Endometrial microvascular endothelial cells (primary cell): ENCODE data around the gene GALNT2. TPM values are rescaled to one million over a fixed set of nuclear protein-coding genes. Genes with fewer than 3 reads are reported as not detected.

ENCODE experiments used
- in situ Hi-C: cut with HindIII; loops from 2 replicates; pipeline ENCODE4 v1.10.0; 2017; ENCODE audit warnings: low sequenced_read_pairs, low pct_unique_long_range_greater_than_20kb; ENCODE audit errors: inconsistent ontology term
- total RNA-seq: library from RNA; depleted of rRNA; stranded (reverse); fragments of >200 nt; gene quantifications from one replicate; pipeline ENCODE4 v1.2.3, GENCODE V29; 2015; ENCODE audit errors: inconsistent ontology term

GALNT2 gene
- total RNA-seq, 1 donor from 2014 or later = 69.2 TPM

DNA sequence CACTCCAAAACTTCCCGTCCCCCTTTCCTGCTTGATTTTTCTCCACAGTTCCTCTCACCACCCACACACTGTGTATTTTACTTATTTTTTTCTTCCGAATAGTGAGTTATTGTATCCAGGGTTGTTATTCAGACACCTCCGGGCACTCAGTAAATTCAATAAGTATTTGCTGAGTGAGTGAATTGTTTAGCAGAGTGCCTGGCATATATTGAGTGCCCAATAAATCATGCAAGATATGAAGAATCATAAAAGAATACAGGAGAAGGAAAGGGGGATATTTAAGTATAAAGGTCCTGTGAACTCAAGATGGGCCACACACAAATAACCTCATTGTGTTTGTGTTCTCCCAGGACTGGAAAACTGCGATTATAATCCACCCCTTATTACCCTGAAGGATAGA is 139.9 kb downstream of the GALNT2 start:
- in situ Hi-C loops = no loop called here

DNA sequence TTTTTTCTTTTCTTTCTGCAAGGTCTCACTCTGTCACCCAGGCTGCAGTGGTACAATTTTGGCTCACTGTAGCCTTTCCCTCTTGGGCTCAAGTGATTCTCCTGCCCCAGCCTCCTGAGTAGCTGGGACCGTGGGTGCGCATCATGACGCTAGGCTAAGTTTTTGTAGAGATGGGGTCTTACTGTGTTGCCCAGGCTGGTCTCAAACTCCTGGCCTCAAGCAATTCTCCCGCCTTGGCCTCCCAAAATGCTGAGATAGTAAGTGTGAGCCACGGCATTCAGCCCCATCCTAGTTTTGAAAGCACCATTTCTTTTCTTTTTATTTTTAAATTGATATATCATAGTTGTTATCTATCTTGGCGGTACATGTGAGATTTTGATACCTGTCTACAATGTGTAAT is 140.6 kb downstream of the GALNT2 start:
- in situ Hi-C loops = no loop called here

DNA sequence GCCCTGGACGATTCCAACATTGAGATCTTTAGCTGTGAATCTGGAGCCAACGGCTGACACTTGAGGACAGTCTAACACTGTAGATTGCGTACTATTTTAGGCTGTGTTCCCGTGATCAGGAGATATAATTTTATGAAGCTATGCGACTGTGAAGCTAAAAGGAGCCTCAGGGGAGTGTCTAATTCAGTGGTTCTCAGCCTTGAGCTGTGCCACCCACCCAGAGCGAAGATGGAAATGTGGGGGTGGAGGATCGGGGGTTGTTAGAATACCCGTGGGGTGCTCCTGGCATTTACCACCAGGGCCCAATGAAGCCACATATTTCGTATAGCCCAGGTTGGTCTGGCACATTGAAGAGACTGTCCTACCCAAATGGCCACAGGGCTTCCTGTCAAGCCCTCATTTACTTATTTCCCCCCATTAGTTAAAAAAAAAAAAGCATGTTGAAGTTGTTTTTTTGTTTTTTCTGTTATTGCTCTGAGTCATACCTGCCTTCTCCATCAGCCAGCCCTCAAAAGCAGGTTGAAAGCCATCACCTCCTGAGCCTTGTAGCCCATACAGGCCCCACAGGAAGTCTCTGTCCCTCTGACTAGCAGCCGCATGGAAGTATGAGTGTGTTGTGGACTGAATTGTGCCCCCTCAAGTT is 141.7 kb downstream of the GALNT2 start:
- in situ Hi-C loops = no loop called here

DNA sequence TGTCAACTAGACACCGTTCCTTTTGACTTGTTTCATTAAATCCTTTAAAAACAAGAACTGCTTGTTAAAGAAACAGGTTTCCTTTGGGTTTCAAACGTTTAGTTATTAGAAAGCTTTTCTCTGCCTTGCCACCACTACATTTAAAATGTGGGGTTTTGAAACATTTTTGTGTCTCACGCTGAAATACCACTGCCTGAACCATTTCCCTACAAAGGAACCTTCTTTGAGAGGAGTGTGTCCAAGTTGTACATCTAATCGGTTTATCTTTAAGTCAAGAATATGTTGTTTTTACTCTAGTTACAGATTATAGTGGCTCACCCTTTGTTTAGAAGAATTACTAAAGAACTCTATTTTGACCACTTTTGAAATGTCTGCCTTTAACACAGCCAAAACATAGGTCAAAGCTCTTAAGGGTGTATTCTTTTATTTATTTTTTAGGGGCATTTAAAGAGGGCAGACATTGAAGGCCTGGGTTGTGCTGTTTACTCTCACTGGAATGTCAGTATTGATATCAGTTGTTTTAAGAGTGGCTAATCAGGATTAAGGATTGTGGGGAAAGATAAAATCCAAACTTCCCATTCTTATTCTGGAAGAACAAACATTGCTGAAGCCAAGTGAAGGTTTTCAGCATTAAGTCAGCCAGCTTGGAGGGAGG is 143.4 kb downstream of the GALNT2 start:
- in situ Hi-C loops = no loop called here

DNA sequence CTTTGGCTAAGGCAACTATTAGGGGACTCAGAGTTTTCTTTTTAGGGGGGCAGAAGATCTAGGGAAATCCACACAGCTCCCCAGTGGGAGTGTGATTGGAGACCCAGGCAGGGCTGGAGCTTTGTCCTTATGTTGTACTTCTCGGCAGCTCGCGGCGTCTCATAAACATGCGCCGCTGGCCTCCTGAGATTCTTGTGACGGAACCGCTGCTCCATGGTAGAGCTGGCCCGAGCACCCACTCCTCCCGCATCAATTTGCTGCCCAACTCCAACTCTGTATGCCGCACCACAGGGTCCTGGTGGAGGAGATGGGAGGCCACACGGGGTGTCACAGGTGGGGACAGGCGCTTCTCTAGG is 143.9 kb downstream of the GALNT2 start:
- in situ Hi-C loops = no loop called here

DNA sequence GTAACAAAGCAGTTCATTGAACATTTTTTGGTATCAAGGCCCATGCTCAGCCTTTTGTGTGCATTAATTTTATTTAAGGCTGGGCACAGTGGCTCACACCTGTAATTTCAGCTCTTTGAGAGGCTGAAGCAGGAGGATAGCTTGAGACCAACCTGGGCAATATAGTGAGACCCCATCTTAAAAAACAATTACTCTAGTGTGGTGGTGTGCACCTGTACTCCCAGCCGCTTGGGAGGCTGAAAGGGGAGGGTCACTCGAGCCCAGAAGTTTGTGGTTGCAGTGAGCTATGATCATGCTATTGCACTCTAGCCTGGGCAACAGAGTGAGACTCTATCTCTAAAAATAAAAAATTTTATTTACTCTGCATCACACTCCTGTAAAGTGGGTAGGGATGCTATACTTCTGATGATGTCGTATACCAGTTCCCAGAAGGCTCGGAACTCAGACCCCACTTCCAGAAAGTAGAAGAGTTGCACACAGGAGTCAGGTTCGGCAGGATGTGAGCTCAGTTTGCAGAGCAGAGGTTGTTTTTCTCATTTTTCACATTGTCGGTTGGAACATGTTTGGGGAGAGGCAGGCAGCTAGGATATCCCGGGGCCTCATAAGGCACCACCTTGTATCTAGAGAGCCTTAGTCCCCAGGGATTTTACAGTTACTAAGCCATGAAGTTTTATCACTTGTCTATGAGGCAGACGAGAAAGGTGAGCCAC is 144.6 kb downstream of the GALNT2 start:
- in situ Hi-C loops = no loop called here

DNA sequence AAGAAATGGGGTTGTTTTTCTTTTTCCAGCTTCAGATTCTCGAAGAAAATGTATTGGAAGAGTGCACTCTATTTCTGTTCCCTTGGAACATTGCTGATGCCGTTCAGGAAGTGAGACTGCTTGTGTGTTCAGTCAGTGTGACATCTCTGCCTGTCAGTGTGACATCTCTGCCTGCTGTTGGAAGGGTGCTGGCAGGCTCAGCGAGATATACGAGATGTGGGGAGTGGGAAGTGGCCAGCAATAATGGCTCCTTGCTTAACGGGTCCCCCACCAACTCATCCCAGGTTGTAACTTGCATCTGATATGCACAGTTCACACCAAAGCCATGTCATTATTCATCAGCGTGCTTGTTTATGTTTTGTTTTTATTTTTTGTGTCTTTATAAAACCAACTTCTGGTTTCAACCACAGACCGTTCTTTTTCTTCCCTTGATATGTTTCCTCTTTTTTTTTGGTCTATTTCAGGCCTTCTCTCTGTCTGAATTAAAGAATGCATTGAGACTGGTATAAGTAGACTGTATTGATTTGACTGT is 145.4 kb downstream of the GALNT2 start:
- in situ Hi-C loops = no loop called here

DNA sequence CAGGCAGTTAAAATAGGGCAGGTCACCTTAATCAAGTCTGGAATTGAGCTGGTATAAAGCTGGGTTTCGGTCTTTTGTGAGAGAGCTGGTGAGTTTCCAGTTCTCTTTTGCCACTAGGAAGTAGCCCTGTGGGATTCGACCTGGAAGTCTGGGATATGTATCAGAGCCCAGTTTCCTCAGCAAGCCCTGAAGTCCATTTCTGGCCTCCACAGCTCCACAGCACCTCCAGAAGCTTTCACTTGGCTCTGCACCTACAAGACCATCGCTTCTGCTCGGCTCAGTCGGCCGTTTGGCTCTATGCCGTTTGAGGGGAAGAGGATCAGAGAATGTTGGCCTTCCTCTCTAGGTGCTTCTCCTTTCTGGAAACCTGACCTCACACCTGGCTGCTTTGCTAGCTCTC is 148.0 kb downstream of the GALNT2 start:
- in situ Hi-C loops = no loop called here

DNA sequence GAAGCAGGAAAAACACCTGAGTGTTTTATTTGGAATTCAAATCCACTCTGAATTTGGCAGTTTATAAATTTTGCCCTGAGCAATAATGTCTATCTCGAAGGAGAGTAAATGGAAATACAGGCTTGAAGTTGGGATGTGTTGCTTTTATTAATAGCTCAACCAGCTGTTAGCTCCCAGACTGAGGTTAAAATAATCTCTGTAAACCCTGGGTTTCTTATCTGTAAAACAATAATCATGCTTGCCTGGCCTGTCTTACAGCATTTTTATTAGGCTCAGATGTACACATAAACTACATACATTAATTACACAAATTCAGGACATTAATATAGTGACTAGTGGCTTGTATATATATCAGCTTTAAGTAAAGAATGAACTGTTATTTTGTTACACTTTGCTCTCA is 148.5 kb downstream of the GALNT2 start:
- in situ Hi-C loops = no loop called here

DNA sequence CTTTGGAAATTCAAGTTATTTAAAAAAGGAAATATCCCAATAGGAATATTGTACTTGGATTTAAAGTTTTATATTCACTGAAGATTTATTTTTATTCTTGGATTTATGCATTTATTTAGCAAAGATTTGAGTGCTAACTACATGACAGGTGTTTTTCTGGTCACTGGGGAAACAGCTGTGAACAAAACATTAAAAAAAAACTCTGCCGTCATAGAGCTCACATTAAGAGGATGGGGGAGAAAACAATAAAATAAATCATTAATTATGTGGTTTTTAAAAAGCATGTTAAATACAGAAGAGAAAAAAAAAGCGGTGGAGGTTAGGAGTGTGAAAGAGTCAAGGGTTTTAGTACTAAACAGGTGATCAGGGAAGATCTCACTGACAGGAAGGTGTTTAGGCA is 149.9 kb downstream of the GALNT2 start:
- in situ Hi-C loops = no loop called here

DNA sequence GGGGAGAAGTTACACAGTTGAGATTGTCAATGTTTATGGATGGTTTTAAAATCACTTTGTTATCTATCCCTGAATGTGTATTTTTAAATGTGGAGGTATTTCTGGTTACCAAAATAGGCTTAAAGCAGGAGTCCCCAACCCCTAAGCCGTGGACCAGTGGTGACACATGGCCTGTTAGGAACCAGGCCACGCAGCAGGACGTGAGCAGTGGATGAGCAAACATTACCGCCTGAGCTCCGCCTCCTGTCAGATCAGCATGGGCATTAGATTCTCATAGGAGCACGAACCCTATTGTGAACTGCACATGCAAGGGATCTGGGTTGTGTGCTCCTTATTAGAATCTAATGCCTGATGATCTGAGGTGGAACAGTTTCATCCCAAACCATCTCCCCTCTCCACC is 151.6 kb downstream of the GALNT2 start:
- in situ Hi-C loops = no loop called here

DNA sequence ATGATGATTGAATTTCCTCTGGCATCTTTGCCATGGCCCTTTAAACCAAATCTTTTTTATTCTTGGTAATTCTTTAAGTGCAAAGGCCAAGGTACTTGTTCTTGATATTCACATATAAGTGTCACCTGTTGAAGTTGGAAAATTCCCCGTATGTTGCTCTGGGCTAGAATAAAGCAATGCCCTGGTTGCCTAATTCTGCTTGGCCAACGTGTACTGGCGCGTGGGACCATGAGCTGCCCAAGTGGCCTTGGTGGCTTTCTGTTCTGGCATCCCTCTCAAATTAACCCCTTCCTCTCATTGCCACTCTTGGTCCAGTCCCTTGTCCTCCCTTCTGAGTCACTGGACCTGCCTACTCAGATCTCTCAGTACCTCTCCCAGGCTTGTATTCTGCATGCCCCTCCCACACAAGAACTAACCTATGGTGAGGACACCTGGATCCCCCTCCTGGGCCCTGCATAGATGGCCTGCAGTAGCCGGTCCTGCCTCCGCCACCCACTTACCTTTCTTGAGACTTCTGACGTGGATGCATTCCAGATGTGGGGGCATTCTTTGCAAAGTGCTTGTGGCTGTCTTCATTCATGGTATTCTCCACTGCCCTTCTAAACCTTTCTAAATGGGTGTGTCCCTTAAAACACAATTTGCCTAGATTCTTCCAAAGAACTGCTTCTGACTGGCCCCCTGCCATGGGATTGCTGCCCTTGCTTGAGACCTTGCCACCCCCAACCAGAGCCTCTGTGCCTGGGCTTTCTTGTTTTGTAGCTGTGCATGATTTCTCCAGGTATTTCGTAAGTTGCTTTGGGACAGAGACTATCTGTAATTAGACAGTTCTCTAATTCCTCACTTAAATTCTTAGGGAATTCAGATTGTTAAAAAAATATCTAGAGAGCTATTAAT is 152.4 kb downstream of the GALNT2 start:
- in situ Hi-C loops = no loop called here

DNA sequence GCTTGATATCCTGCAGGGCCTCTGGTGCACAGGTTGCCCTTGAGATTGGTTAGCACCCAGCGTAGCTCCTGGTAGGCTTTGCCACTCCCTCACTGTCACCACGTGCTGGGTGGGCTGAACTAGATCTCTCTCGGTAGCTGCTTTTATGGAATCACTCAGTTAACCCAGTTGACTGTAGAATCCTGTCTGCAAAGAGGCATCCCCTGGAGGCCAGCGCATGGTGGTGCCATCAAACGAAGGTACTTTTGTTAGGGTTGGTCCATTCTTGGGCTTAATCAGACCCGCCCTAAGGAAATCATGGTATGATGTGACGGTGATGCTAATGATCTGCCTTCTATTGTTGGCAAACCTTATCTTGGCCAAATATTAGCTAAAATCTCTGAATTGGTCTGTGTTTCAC is 153.4 kb downstream of the GALNT2 start:
- in situ Hi-C loops = no loop called here

DNA sequence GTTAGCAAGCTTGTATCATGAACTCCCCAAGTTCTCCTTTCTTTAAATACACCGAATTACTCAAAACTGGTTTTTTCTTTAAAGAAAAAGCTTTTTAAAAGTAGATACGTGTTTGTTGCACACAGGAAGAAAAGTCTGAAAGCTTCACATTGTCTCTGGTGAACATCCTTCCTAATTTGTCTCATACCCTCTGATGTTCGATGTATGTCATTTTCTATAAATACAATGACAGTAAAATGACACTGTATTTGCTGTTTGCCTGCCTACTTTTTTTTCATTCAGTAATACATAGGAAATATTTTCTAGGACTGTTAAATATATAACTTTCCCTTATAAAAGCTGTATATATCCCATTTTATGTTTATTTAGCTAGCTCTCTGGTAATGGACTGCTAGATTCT is 153.9 kb downstream of the GALNT2 start:
- in situ Hi-C loops = no loop called here

DNA sequence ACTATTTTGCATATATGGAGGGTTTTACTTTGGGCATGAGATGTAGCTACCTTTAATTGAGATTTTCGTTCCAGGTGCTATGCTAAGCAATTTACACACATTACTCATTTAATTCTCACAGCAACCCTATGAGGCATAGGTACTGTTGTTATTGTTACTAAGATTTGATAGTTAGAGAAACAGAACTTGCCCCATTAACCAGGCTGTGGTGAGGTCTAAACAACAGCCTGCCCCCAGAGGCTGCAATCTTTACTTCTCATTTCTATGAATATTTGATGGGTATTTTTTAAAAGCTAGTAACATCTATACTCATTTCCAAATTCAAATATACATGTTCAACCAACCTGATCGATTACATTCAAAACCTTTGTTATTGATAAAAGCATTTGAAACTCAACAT is 155.6 kb downstream of the GALNT2 start:
- in situ Hi-C loops = no loop called here

DNA sequence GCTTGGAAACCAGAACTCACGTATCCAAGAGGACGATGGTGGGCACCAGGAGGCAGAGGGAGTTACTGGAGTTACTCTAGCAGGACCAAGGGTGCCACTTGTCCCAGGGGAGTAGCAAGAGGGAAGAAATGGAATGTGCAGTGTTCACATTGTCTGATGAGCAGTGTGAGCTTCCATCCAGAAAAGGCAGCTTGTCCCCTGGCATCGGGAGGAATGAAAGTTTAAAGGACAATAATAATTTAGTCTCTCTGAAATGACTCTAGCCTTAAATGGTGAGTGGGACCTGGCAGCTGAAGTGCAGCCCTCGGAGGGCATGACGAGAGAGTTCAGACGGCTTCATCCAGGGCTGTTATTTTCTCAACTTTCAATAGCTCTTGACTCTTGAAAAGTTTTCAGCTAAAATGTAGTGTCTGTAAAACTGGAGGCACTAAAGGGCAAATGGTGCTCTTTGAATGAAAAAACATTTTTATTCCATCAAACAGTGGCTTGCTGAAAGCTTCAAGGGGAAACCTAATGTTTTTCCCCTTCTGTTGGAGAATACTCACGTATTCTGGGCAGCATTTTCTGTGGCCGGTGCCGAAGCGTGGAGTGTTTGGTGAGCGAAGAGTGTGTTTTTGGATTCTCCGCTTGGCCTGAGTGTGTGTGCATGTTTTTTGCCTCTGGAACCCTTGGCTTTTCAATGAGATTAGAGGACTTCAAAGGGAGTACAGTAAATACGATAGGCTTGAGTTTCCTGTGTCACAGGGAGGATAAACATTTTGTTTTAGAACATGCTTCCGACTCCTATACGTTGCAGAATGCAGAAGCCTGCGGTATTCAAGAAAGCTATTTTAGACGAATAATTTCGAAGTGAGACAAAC is 157.3 kb downstream of the GALNT2 start:
- in situ Hi-C loops = no loop called here

DNA sequence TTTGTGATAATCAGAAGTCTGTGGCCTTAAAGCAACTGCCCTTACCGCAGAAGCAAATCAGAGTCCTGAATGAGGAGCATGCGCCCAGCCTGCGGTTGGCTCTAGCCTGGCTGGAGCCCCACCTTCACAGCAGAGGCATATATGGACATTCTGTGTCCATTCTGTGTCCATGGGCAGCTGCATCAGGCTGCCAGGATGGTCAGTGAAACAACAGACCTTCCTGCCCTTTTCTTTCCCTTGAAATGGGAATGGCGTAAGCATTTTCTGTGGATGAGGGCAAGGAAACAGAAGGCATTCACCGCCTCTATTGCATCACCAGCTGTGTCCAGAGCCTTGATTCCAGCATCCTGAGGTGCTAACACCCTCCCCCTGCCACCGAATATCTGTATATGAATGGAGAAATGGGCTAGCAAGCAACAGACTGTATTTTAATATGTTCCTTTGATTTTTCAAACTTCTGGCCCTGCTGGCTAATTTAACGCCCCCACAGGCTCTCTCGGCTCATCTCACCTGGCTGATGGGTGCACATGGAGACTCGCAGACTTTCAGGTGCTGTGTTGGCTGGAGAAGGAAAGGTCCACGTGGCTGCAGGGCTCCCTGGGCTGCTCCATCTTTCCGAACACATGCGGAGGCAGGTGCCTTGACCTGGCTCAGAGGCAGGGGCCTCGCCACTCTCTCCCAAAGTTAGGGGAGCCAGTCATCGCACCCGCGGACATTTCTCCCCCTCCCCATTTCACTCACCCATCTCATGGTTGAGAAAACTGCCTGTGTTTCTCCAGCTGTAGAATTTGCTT is 159.2 kb downstream of the GALNT2 start:
- in situ Hi-C loops = no loop called here

DNA sequence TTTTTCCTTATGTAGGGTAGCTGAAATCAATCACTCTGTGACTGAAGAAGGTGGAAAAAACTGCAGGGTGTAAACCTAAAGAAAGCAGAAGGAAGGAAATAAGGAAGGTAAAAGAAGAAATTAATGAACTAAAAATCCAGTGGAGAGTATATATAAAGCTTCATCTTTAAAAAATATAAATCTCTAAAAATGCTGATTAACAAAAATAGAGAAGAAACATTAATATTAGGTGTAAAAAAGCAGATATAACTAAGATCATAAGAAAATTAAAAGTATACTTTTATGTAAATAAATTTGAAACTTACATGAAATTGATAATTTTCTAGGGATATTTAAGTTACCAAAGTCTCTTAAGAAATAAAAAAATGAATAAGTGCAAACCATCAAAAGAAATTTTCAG is 159.8 kb downstream of the GALNT2 start:
- in situ Hi-C loops = no loop called here
